GM19193 (cell line): Measurements from ENCODE around the gene RAC3.
A peak's percentile ranks its signal among the peaks of the same experiment; 100 is the strongest.

Source experiments
- POLR2A ChIP-seq: IDR thresholded peaks from 4 replicates; pipeline ENCODE4 v1.6.1; 2011; ENCODE audit not compliant: insufficient read depth, insufficient read length; ENCODE audit errors: extremely low read depth

The RAC3 gene

DNA sequence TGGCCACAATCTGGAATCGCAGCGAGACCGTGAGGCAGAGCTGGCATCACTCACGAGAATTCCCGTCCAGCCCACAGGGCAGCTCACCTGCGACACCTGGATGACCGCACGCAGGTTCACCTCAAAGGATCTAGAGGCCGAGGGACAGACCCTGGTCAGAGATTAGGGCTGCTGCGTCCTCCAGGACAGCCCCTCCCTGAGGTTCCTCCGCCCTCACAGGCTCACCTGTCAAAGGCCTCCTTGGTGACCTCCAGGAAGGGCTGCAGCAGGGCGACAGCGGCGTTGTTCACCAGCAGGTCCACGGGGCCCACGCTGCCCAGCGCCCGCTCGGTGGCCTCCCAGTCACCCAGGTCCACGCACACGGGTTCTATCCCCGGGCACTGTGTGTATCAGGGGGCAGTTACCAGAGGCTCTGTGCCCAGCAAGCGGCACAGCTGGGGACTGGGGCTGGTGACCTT is 5.2 kb downstream of the RAC3 start:
- TF ChIP-seq POLR2A: no peak

- peak; percentile 97 for TF ChIP-seq POLR2A
These were observed 5.8 kb downstream of the RAC3 start, which contains the start of gene DCXR for GRCh38 chr17:82037092-82037888. TSS of gene DCXR (minus strand) at chr17:82037697. CDS start at chr17:82037682, 15 bp downstream.

- no peak for TF ChIP-seq POLR2A
These were observed 6.4 kb downstream of the RAC3 start for GRCh38 chr17:82037889-82038195.

GRCh38 chr17:82039695-82040299 is 8.3 kb downstream of the RAC3 start:
- no peak for TF ChIP-seq POLR2A

- TF ChIP-seq POLR2A: no peak
These were observed 9.8 kb downstream of the RAC3 start for GRCh38 chr17:82041144-82041814.

DNA sequence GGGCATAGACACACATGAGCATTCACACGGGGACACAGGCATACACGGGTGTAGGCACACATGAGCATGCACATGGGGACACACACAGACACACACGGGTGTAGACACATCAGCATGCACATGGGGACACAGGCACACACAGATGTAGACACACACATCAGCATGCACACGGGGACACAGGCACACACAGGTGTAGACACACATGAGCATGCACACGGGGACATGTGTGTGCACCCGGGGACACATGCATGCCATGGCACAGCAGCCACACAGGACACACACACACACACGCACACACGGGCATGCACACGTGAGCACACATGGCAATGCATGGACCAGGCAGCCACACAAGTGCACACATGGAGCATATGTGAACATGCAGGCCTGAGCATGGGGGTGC is 11.2 kb downstream of the RAC3 start:
- no peak for TF ChIP-seq POLR2A

- no peak for TF ChIP-seq POLR2A
These were observed 12.0 kb downstream of the RAC3 start for GRCh38 chr17:82043507-82043906.

GRCh38 chr17:82045936-82046484 is 14.5 kb downstream of the RAC3 start:
- TF ChIP-seq POLR2A: no peak

GRCh38 chr17:82046903-82047302 is 15.4 kb downstream of the RAC3 start:
- TF ChIP-seq POLR2A: no peak

DNA sequence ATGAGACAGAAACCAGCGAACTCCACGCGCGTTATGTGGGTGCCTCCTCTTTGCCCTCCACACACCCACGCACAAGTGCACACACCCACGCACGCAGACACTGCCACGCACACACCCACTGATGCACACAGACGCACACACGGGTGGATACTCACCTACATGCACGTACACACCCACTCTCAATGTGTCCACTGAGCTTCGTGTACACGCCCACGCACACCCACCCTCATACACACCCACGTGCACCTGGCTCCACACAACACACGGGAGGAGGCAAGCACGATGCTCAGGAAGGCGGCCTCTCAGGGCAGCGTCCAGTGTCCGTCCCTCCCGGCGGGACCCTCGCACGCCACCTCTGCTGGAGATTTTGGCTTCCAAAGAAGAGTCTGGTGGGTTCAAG is 15.9 kb downstream of the RAC3 start:
- no peak for TF ChIP-seq POLR2A

DNA sequence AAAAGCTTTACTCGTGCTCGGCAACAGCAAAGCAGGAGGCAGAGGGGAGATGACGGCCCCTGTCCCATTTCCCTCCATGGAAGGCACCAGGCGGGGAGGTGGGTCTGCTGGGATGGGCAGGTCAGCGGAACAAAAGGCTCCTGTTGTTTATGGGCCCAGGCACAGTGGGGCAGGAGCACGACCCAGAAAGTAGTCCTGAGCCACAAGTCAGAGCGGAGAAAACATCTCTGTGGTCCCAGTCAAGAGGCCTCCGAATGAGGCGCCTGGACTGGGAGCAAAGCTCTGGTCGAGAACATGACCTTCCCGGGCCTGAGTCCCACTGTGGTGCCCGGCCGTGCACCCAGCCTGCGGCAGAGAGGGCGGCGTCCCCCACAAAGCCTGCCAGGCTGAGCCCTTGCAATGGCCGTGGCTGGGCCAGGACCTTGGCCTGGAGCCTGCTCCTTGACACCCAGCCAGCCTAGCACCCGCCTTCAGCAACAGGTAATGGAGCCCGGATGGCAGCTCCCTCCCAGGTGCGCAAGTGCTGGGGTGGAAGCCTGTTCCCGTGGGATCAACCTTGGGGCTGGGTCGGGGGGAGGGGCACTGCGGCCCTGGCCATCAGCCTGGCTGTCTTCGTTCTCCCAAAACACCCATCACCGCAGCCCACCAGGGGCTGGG is 16.6 kb downstream of the RAC3 start:
- no peak for TF ChIP-seq POLR2A

DNA sequence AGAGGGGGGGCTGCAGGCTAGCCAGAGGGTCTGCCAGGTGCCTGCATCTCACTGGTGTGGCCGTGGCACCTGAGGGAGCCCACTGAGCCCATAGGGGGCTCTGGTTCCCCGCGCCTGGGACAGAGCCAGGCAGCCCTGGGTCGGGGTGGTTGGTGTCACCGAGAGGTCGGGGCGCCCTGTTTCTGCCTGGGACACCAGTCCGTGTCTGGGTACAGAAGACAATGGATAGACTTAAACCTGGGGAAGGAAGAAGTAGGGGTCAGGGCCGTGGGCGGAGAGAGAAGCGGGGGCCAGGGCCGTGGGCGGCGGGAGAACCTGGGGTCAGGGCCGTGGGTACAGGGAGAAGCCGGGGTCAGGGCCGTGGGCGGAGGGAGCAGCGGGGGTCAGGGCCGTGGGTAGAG is 17.1 kb downstream of the RAC3 start:
- no peak for TF ChIP-seq POLR2A

DNA sequence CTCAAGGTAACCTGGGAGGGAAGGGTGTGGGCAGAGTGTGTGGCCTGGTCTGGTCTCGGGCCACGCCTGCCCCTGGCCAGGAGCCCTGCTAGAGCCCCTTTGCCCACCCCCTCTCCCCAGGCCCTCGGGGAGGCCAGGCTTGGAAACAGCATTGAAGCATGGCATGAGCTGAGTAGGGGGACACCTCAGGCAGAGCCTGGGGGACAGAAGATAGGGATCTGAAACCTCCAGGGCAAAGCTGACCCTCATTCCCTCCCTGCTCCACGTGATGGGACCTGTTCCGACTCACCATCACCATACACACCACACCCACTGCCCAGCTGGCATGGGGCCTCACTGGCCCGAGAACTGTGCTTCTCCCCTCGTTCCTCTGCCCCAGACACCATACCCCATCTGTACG is 17.6 kb downstream of the RAC3 start:
- TF ChIP-seq POLR2A: no peak

DNA sequence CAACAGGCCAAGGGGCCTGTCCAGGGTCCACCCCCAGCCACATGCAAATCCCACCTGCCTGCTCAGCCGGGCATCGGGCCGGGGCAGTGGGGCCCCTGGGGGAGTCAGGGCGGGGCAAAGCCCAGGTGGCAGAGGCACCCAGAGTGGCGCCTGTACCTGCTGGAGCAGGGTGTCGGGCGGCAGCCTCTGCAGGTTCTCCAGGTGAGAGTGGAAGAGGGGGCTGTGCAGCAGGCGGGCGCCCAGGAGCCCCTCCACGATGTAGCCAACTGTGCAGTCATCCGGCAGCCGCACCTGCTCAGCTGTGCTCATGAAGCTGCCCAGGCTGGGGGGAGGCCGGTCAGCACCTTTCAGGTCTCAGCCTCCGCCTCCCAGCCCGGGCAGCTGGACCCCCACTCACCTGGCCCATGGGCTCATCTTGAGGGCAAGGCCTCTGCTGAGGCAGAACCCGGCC is 18.1 kb downstream of the RAC3 start:
- no peak for TF ChIP-seq POLR2A
